NCI-H2081 treated with DMSO at 0.1 percent for 48 hours (cell line): ENCODE data around the gene COTL1.
A peak's percentile ranks its signal among the peaks of the same experiment; 100 is the strongest.
"Not testable (repeated sequence)": the region's sequence is repeated elsewhere in the genome, so short reads cannot be mapped to it uniquely, and the experiment has no call there.

ENCODE experiments used
- DNase-seq: peaks from one replicate; lab custom pipeline; 2025; lab: John Stamatoyannopoulos, UW

COTL1 gene

DNA sequence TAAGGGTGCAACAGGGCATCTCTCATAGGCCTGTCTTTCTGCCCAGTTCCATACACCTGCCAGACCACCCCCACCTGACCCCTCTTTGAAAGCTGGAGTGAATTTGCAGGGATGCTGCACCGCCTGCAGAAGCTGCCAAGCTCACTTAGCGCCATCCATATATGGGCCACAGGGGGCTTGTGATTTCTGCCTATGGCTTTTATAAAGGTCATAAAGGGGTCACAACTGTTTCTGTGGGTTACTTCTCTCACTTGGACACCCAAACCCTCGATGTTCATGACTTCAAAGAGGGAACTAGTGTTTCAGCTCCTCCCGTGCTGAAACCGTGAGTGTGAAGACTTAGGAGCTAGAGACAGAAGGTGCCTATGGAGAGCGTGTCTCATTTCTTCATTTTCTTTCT, 89.6 kb downstream of the COTL1 start:
- DNase-seq, result no peak

- no peak for DNase-seq
Observed at GRCh38 chr16:84527532-84528269, 90.2 kb downstream of the COTL1 start.

GRCh38 chr16:84526794-84527531, 90.9 kb downstream of the COTL1 start:
- DNase-seq, result no peak

- not testable (repeated sequence) for DNase-seq
Observed at GRCh38 chr16:84524941-84525581, 92.8 kb downstream of the COTL1 start.

- DNase-seq, result no peak
Observed at GRCh38 chr16:84524346-84524920, 93.4 kb downstream of the COTL1 start.

DNA sequence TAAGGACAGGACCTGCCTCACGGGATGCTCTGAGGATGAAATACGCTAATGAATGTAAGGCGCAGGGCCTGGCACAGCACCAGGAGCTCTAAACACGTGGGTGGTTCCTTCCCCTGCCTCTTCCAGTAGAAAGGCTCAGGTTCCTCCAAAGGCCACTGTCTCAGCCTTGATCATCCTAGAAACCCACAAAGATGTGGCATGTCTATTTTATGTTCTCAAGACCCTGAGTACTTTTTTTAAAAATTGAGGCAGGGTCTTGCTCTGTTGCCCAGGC, 96.4 kb downstream of the COTL1 start:
- no peak for DNase-seq

DNA sequence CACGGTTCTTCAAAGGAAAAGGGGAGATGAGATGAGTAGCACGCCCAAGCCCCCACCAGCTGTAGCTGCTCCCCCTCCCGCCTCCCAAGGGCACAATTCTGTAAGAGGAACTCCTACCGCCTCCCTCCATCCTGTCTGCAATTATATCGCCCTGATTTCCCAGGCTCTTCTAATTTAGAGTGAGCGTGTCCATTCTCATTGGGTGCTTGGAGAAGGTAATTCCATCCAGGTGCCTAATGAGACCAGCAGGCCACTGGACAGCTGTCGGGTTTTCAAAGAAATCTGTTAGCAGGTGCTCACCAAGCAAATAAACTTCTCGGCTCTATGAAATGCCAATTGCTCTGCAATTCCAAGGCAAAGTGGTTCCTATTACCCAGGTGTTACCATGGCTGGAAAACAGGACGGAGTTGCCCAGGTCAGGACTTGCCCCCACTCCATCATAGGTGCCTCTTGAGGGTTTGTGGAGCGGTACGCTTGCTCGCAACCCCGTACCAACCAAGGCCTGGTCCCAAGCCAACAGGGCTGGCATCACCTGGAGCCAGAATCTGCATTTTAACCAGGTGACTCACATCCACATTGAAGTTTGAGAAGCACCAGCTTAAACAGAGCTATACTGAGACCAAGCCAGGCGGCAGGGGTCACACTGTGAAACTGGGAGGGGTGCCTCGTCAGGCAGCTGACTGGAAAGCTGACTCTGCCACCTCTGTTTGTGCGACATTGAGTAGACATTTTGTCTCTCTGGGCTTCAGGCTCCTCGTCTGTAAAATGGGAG, 97.0 kb downstream of the COTL1 start:
- DNase-seq, result peak; percentile 96

DNA sequence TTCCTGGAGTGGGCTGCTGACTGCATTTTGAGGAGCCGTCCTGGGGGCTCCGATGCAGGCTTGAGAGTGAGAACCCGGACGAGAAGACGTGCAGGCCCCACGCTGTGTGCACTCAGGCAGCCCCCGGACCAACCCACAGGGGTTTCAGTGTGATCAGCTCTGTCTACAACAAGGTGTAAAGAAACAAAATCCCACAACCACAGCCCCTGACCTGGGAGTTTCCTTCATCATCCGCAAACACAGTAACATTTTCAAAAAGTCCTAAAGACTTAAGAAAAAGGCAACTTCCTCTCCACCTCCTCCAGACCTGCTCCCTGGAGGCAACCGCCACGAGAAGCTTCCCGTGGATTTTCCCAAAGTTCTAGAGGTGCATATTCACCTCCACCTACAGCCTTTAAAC, 98.0 kb downstream of the COTL1 start:
- DNase-seq, result no peak

DNA sequence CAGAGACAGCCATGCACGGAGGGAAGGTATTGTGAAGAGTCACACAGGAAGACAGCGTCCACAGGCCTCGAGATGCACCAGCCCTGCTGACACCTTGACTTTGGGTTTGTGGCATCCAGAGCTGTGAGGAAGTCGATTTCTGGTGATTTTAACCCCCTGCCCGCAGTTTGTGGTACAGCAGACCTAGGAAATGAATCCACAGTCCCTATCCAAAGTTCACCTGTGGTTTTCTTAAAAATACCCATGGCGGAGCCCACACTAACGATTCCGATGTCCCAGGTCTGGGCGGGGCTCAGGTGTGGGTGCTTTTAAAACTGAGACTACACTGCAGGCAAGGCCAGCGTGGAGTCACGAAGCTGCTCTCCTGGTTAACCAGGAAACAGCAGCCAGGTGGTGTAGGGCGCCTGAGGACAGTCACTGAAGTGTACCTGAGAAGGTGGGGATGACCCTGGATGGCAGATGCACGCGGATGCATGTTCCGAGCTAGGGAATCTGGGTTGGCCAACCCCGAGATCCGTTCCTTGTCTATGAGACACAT, 99.0 kb downstream of the COTL1 start:
- no peak for DNase-seq

- not testable (repeated sequence) for DNase-seq
Observed at GRCh38 chr16:84518220-84518619, 99.7 kb downstream of the COTL1 start.

GRCh38 chr16:84517366-84517765, 100.5 kb downstream of the COTL1 start:
- DNase-seq, result no peak
